Fibroblast of lung (primary cell): Measurements from ENCODE around the gene VPS25.

ENCODE experiments used
- EZH2 ChIP-seq: IDR thresholded peaks from 2 replicates; pipeline ENCODE4 v1.5.1; 2012; ENCODE audit warnings: low read length, control low read depth, mild to moderate bottlenecking; ENCODE audit errors: missing control alignments
- TF ChIP-seq, protein P1 (sequence below), 2 donors: IDR thresholded peaks in 1 of 2; conservative IDR thresholded peaks in 1 of 2; 1 replicate in 1 of 2; 2 replicates in 1 of 2; pipeline ENCODE4 v1.5.1; 2011 to 2012; ENCODE audit warnings: low read length in 2 of 2, control low read depth in 1 of 2, inconsistent platforms in 1 of 2, low read depth in 1 of 2, mild to moderate bottlenecking in 1 of 2

DNA sequence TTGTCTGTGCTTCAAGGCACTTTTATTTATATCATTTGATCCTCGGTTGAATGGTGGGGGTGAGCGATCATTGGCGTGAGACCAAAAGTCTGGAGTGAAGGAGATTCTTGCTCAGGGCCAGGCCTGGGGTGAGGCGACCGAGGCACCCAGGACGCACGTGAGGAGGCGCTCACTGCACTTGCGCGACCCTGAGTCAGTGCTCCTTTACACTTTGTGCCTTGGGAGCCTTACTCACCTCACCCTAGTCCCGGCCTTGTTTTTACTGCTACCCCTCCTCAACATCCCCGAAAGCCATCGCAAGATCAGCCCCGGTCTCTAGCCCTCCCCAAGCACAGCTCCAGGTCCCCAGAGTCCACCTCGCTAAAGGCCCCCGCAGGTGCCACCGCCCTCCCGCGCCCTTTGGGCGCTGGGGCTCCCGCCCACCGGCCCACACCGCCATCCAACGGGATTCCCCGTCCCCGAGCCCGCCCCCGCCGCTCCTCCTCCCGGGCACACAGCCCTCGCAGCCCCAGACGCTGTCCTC lies 28.9 kb upstream of the VPS25 start:
- TF ChIP-seq, protein P1, sequence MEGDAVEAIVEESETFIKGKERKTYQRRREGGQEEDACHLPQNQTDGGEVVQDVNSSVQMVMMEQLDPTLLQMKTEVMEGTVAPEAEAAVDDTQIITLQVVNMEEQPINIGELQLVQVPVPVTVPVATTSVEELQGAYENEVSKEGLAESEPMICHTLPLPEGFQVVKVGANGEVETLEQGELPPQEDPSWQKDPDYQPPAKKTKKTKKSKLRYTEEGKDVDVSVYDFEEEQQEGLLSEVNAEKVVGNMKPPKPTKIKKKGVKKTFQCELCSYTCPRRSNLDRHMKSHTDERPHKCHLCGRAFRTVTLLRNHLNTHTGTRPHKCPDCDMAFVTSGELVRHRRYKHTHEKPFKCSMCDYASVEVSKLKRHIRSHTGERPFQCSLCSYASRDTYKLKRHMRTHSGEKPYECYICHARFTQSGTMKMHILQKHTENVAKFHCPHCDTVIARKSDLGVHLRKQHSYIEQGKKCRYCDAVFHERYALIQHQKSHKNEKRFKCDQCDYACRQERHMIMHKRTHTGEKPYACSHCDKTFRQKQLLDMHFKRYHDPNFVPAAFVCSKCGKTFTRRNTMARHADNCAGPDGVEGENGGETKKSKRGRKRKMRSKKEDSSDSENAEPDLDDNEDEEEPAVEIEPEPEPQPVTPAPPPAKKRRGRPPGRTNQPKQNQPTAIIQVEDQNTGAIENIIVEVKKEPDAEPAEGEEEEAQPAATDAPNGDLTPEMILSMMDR (conservative IDR thresholded peaks at IDR 0.05 in 1 of 2, IDR thresholded peaks at IDR 0.05 in 1 of 2; ENCODE audit: low read depth in 1 of 2, low read length in 2 of 2), result no peak
- TF ChIP-seq EZH2, result no peak
